Liver (tissue), 3 donors: ENCODE measurements around the gene SRRM3.

ENCODE experiments used
- CTCF ChIP-seq: fragments of 150-350 bp; IDR thresholded peaks from 2 replicates; pipeline ENCODE4 v1.5.1; 2017; ENCODE audit warnings: improper control_type of control experiment, low read depth, low read length; ENCODE audit not compliant: missing input control
- RAD21 ChIP-seq, 2 donors: IDR thresholded peaks; 2 replicates each; pipeline ENCODE4 v1.6.1; 2016; ENCODE audit warnings: antibody characterized with exemption in 2 of 2, mild to moderate bottlenecking in 2 of 2
- donor health status: healthy.
- donor health status: healthy.

- TF ChIP-seq CTCF (no peak), RAD21 (IDR thresholded peaks at IDR 0.05) (no peak)
Observed at GRCh38 chr7:76224695-76225094, 23.0 kb downstream of the SRRM3 start.
